GM20000 (cell line): ENCODE data around the gene ADAM21.
"Not testable (repeated sequence)": the region's sequence is repeated elsewhere in the genome, so short reads cannot be mapped to it uniquely, and the experiment has no call there.

Experiments
- DNase-seq: peaks from one replicate; pipeline ENCODE4 v3.0.0; 2012; ENCODE audit warnings: low spot score
- CTCF ChIP-seq: IDR thresholded peaks from 2 replicates; pipeline ENCODE4 v1.5.1; 2012; ENCODE audit warnings: mild to moderate bottlenecking, control low read depth; ENCODE audit errors: extremely low read depth, missing control alignments

The ADAM21 gene

GRCh38 chr14:70425354-70425753 is 26.6 kb upstream of the ADAM21 start:
- no peak for DNase-seq
- TF ChIP-seq CTCF, result no peak

- DNase-seq, result not testable (repeated sequence)
Observed at GRCh38 chr14:70426555-70426954, 25.4 kb upstream of the ADAM21 start.

GRCh38 chr14:70436867-70437266 is 15.1 kb upstream of the ADAM21 start:
- DNase-seq, result no peak
- TF ChIP-seq CTCF, result no peak

- TF ChIP-seq CTCF, result no peak
- no peak for DNase-seq
Observed at GRCh38 chr14:70441641-70442040, 10.3 kb upstream of the ADAM21 start.

- no peak for DNase-seq
- TF ChIP-seq CTCF, result no peak
Observed at GRCh38 chr14:70442750-70443149, 9.2 kb upstream of the ADAM21 start.

GRCh38 chr14:70448633-70449340 is 3.2 kb upstream of the ADAM21 start:
- TF ChIP-seq CTCF, result no peak
- no peak for DNase-seq

GRCh38 chr14:70454731-70455130 is 2.8 kb downstream of the ADAM21 start:
- DNase-seq, result no peak
- TF ChIP-seq CTCF, result no peak

GRCh38 chr14:70468731-70469130 is 16.8 kb downstream of the ADAM21 start:
- no peak for DNase-seq

GRCh38 chr14:70470863-70471563 is 19.0 kb downstream of the ADAM21 start:
- not testable (repeated sequence) for DNase-seq

More at GRCh38 chr14:70468731-70469130, 16.8 kb downstream of the ADAM21 start:
- TF ChIP-seq CTCF, result no peak
